ENCODE data around the gene CAMTA1.

GRCh38 chr1:7630378-7630777 lies 845.1 kb downstream of the CAMTA1 start:
- TF ChIP-seq SP1 (IDR thresholded peaks at IDR 0.05) (no peak), ELF4 (IDR thresholded peaks at IDR 0.05) (no peak), ZNF384 (IDR thresholded peaks at IDR 0.05) (no peak), FOXM1 (IDR thresholded peaks at IDR 0.05; ENCODE audit: borderline replicate concordance) (no peak), L3MBTL2 (conservative IDR thresholded peaks at IDR 0.05) (no peak), TARDBP (IDR thresholded peaks at IDR 0.05) (no peak), LEF1 (IDR thresholded peaks at IDR 0.05; ENCODE audit: borderline replicate concordance) (no peak), FOXA1 (IDR thresholded peaks at IDR 0.05) (no peak), SUZ12 (IDR thresholded peaks at IDR 0.05) (no peak), BHLHE40 (IDR thresholded peaks at IDR 0.05; ENCODE audit: borderline replicate concordance) (no peak), FOXK2 (IDR thresholded peaks at IDR 0.05) (no peak)
